ENCODE measurements around the gene TAGLN2. TPM values are rescaled to one million over a fixed set of nuclear protein-coding genes. Genes with fewer than 3 reads are reported as not detected.

The TAGLN2 gene
- total and polyA plus RNA-seq, 9 of the 15 experiments (the other 6 are each of a cell fraction or from before 2014, with no cell fraction given): 192 to 683 (median 455) TPM

- intact Hi-C loops (cut with micrococcal nuclease): no loop called here
- ATAC-seq: no peak
- WGBS (ENCODE audit: insufficient coverage, low coverage, missing lambda C conversion rate): 48% methylated on average over 3 of the region's 3 CpGs
These were observed 26.8 kb downstream of the TAGLN2 start for GRCh38 chr1:159898527-159898926.

More at GRCh38 chr1:159898527-159898926, 26.8 kb downstream of the TAGLN2 start:
- Histone ChIP-seq H3K4me3 (no peak overlapping the region), H3K27ac (ENCODE audit: extremely low read depth, low read depth, low read length) (no peak overlapping the region), H3K9me1 (ENCODE audit: control insufficient read depth, insufficient read depth, low read length) (no peaks in the 10 kb centered on the region), H3K9me3 (replicated peaks; ENCODE audit: control insufficient read depth, insufficient read depth, low read depth, low read length) (no peaks in the 10 kb centered on the region), H3K9ac (ENCODE audit: insufficient read depth in 1 of 2, low read depth in 2 of 2, low read length in 2 of 2) (no peak overlapping the region), H3K36me3 (ENCODE audit: control insufficient read depth, insufficient read depth, low read length) (no peaks in the 10 kb centered on the region), H4K20me1 (replicated peaks; ENCODE audit: control insufficient read depth, insufficient read depth, low read length) (no peaks in the 10 kb centered on the region), H3K4me1 (replicated peaks in 1 of 2; ENCODE audit: control insufficient read depth in 2 of 2, insufficient read depth in 2 of 2, low read length in 2 of 2) (peaks cover 18 to 30% of the 10 kb centered on the region in 2 experiments), H3K27me3 (ENCODE audit: control insufficient read depth in 2 of 2, insufficient read depth in 2 of 2, low read length in 2 of 2) (no peaks in the 10 kb centered on the region), H2AFZ (ENCODE audit: low read depth, low read length) (no peak overlapping the region), H3K4me2 (ENCODE audit: insufficient read depth, low read length) (no peak overlapping the region), H3K79me2 (ENCODE audit: control insufficient read depth, insufficient read depth, low read length) (no peaks in the 10 kb centered on the region)
- TF ChIP-seq ZBTB43 (CRISPR knock-in tag; IDR thresholded peaks at IDR 0.05): no peak
- TF ChIP-seq CBFB (CRISPR knock-in tag; IDR thresholded peaks at IDR 0.05): no peak
- TF ChIP-seq MYC (IDR thresholded peaks at IDR 0.05; ENCODE audit: low read depth, low read length): no peak
- TF ChIP-seq MYC (CRISPR knock-in tag; IDR thresholded peaks at IDR 0.05; ENCODE audit: borderline replicate concordance, low read depth): no peak
- no peak for TF ChIP-seq ZNF212 (CRISPR knock-in tag; IDR thresholded peaks at IDR 0.05)
- TF ChIP-seq KDM4B (IDR thresholded peaks at IDR 0.05; ENCODE audit: borderline replicate concordance in 2 of 2, low read depth in 1 of 2): no peak
- no peak for TF ChIP-seq BRCA1 (IDR thresholded peaks at IDR 0.05)
- no peak for TF ChIP-seq BRCA1 (CRISPR knock-in tag; IDR thresholded peaks at IDR 0.05)
- TF ChIP-seq NR2C1 (IDR thresholded peaks at IDR 0.05): no peak
- TF ChIP-seq NR2C1 (tag; IDR thresholded peaks at IDR 0.05): no peak
- TF ChIP-seq POLR2B (IDR thresholded peaks at IDR 0.05; ENCODE audit: low read depth, partially characterized antibody): no peak
- no peak for TF ChIP-seq ZNF316 (IDR thresholded peaks at IDR 0.05)
- TF ChIP-seq ZNF76 (CRISPR knock-in tag; IDR thresholded peaks at IDR 0.05; ENCODE audit: borderline replicate concordance): no peak
- no peak for TF ChIP-seq CGGBP1 (CRISPR knock-in tag; IDR thresholded peaks at IDR 0.05)
- ChIA-PET CTCF (ENCODE audit: low intra/inter-chr PET ratio) (no interaction called here), POLR2A (no interaction called here)
- in situ Hi-C loops (cut with MboI): no loop called here
- BruUV-seq (replicated peaks): no TSS peak
- FAIRE-seq (no peak), DNase-seq (ENCODE audit: extremely low read depth in 1 of 4, low spot score in 3 of 4) (no peak)
